Measurements from ENCODE around the gene ZNF124.

The ZNF124 gene

GRCh38 chr1:247114351-247115140 lies 57.3 kb downstream of the ZNF124 start:
- Histone ChIP-seq H3K27me3 (ENCODE audit: insufficient read depth, low read length, poor library complexity) (no peaks in the 10 kb centered on the region), H4K20me1 (ENCODE audit: insufficient read depth, low read length) (peaks cover 4% of the 10 kb centered on the region; the same call in 1 of the 2 replicates), H3K9me3 (ENCODE audit: insufficient read depth, low read length, severe bottlenecking) (no peaks in the 10 kb centered on the region), H3K79me2 (ENCODE audit: insufficient read depth, low read length) (no peaks in the 10 kb centered on the region), H3K27ac (ENCODE audit: low read length) (no peak overlapping the region), H3K4me2 (ENCODE audit: insufficient read depth, low read length) (no peak overlapping the region), H3K9ac (ENCODE audit: low read depth, low read length) (no peak overlapping the region), H2AFZ (ENCODE audit: low read depth, low read length) (no peak overlapping the region), H3K36me3 (ENCODE audit: insufficient read depth, low read length) (no peaks in the 10 kb centered on the region), H3K4me1 (ENCODE audit: insufficient read depth, low read length) (no peaks in the 10 kb centered on the region), H3K4me3 (ENCODE audit: low read depth in 1 of 2, low read length in 2 of 2) (no peak overlapping the region)
- DNase-seq, result no peak
- TF ChIP-seq EZH2 (IDR thresholded peaks at IDR 0.05; ENCODE audit: borderline replicate concordance, low read depth, low read length, severe bottlenecking) (no peak), CTCF (IDR thresholded peaks at IDR 0.05; ENCODE audit: borderline replicate concordance, extremely low read depth, low read length, poor library complexity, severe bottlenecking) (no peak)
- ATAC-seq (ENCODE audit: insufficient read depth, low read depth), result peak; percentile 27; the same call in 1 of the 3 replicates

- TF ChIP-seq CTCF (IDR thresholded peaks at IDR 0.05; ENCODE audit: borderline replicate concordance, extremely low read depth, low read length, poor library complexity, severe bottlenecking) (no peak), EZH2 (IDR thresholded peaks at IDR 0.05; ENCODE audit: borderline replicate concordance, low read depth, low read length, severe bottlenecking) (no peak)
- H3K36me3 ChIP-seq (ENCODE audit: insufficient read depth, low read length), result no peaks in the 10 kb centered on the region
- H3K79me2 ChIP-seq (ENCODE audit: insufficient read depth, low read length), result no peaks in the 10 kb centered on the region
- peaks cover 4% of the 10 kb centered on the region; the same call in 1 of the 2 replicates for H4K20me1 ChIP-seq (ENCODE audit: insufficient read depth, low read length)
- H3K4me2 ChIP-seq (ENCODE audit: insufficient read depth, low read length), result no peak overlapping the region
- no peaks in the 10 kb centered on the region for H3K9me3 ChIP-seq (ENCODE audit: insufficient read depth, low read length, severe bottlenecking)
- no peak overlapping the region for H3K27ac ChIP-seq (ENCODE audit: low read length)
- no peak overlapping the region for H3K9ac ChIP-seq (ENCODE audit: low read depth, low read length)
- 0 out of 3 replicates have a peak, but pooled peaks have one; percentile 25 for ATAC-seq (ENCODE audit: insufficient read depth, low read depth)
- DNase-seq, result no peak
- no peaks in the 10 kb centered on the region for H3K27me3 ChIP-seq (ENCODE audit: insufficient read depth, low read length, poor library complexity)
- H3K4me1 ChIP-seq (ENCODE audit: insufficient read depth, low read length), result no peaks in the 10 kb centered on the region
- H3K4me3 ChIP-seq (ENCODE audit: low read depth in 1 of 2, low read length in 2 of 2), result no peak overlapping the region
- no peak overlapping the region for H2AFZ ChIP-seq (ENCODE audit: low read depth, low read length)
These were observed 58.0 kb downstream of the ZNF124 start for GRCh38 chr1:247113733-247114271.

- H3K4me3 ChIP-seq (ENCODE audit: low read depth in 1 of 2, low read length in 2 of 2), result no peak overlapping the region
- H4K20me1 ChIP-seq (ENCODE audit: insufficient read depth, low read length), result peaks cover 4% of the 10 kb centered on the region; the same call in 1 of the 2 replicates
- no peak overlapping the region for H3K9ac ChIP-seq (ENCODE audit: low read depth, low read length)
- ATAC-seq (ENCODE audit: insufficient read depth, low read depth) (no peak), DNase-seq (no peak)
- H3K4me2 ChIP-seq (ENCODE audit: insufficient read depth, low read length), result no peak overlapping the region
- H3K27me3 ChIP-seq (ENCODE audit: insufficient read depth, low read length, poor library complexity), result no peaks in the 10 kb centered on the region
- no peaks in the 10 kb centered on the region for H3K4me1 ChIP-seq (ENCODE audit: insufficient read depth, low read length)
- H3K79me2 ChIP-seq (ENCODE audit: insufficient read depth, low read length), result no peaks in the 10 kb centered on the region
- TF ChIP-seq EZH2 (IDR thresholded peaks at IDR 0.05; ENCODE audit: borderline replicate concordance, low read depth, low read length, severe bottlenecking) (no peak), CTCF (IDR thresholded peaks at IDR 0.05; ENCODE audit: borderline replicate concordance, extremely low read depth, low read length, poor library complexity, severe bottlenecking) (no peak)
- no peaks in the 10 kb centered on the region for H3K36me3 ChIP-seq (ENCODE audit: insufficient read depth, low read length)
- H3K27ac ChIP-seq (ENCODE audit: low read length), result no peak overlapping the region
- H2AFZ ChIP-seq (ENCODE audit: low read depth, low read length), result no peak overlapping the region
- H3K9me3 ChIP-seq (ENCODE audit: insufficient read depth, low read length, severe bottlenecking), result no peaks in the 10 kb centered on the region
These were observed 58.7 kb downstream of the ZNF124 start for GRCh38 chr1:247113094-247113497.

Measured in DND-41 (cell line).